Omental fat pad (tissue), 4 donors: ENCODE data around the gene UGT1A3. TPM values are rescaled to one million over a fixed set of nuclear protein-coding genes. Genes with fewer than 3 reads are reported as not detected.

Experiments
- ATAC-seq: fragments of 150-250 bp; one replicate; pipeline ENCODE4 v1.9.1; 2016; ENCODE audit warnings: mild to moderate bottlenecking, moderate library complexity; ENCODE audit not compliant: low FRiP score
- DNase-seq: peaks from one replicate; pipeline ENCODE4 v3.0.0-alpha.2; 2019; ENCODE audit warnings: low spot score
- total RNA-seq, 4 donors: library from RNA; depleted of rRNA; stranded (reverse); fragments of >200 nt; gene quantifications; one replicate each; pipeline ENCODE4 v1.1.0, GENCODE V29; 2016
- TF ChIP-seq, protein P1 (sequence below), 3 donors: fragments of 450-650 bp; IDR thresholded peaks; one replicate each; pipeline ENCODE4 v1.5.1; 2016 to 2017; ENCODE audit warnings: antibody characterized with exemption in 3 of 3, mild to moderate bottlenecking in 3 of 3, moderate library complexity in 2 of 3

The UGT1A3 gene
- total RNA-seq, 4 donors from 2014 or later: not detected

DNA sequence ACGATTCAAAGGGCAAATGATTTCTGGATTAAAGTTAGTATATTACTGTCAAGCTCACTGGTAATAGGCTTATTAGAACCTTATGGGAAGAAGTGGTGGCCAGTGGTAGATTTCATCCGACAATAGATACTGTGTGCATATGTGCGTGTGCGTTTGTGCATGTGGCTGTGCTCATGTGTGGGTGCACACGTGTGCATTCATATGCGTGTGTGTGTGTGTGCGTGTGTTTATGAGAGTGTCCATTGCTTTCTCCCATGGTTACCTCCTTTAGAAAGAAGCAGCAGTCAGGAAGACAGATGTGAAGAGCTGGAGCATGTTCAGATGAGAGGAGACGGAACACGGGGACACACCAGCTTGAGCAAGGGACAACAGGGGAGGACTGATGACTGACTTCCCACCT lies 40.4 kb downstream of the UGT1A3 start:
- TF ChIP-seq, protein P1, sequence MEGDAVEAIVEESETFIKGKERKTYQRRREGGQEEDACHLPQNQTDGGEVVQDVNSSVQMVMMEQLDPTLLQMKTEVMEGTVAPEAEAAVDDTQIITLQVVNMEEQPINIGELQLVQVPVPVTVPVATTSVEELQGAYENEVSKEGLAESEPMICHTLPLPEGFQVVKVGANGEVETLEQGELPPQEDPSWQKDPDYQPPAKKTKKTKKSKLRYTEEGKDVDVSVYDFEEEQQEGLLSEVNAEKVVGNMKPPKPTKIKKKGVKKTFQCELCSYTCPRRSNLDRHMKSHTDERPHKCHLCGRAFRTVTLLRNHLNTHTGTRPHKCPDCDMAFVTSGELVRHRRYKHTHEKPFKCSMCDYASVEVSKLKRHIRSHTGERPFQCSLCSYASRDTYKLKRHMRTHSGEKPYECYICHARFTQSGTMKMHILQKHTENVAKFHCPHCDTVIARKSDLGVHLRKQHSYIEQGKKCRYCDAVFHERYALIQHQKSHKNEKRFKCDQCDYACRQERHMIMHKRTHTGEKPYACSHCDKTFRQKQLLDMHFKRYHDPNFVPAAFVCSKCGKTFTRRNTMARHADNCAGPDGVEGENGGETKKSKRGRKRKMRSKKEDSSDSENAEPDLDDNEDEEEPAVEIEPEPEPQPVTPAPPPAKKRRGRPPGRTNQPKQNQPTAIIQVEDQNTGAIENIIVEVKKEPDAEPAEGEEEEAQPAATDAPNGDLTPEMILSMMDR (IDR thresholded peaks at IDR 0.05): no peak
- DNase-seq (no peak), ATAC-seq (no peak)

DNA sequence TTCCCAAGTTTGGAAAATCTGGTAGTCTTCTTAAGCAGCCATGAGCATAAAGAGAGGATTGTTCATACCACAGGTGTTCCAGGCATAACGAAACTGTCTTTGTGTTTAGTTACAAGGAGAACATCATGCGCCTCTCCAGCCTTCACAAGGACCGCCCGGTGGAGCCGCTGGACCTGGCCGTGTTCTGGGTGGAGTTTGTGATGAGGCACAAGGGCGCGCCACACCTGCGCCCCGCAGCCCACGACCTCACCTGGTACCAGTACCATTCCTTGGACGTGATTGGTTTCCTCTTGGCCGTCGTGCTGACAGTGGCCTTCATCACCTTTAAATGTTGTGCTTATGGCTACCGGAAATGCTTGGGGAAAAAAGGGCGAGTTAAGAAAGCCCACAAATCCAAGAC lies 43.3 kb downstream of the UGT1A3 start:
- TF ChIP-seq, protein P1 (IDR thresholded peaks at IDR 0.05): no peak
- DNase-seq (no peak), ATAC-seq (no peak)

DNA sequence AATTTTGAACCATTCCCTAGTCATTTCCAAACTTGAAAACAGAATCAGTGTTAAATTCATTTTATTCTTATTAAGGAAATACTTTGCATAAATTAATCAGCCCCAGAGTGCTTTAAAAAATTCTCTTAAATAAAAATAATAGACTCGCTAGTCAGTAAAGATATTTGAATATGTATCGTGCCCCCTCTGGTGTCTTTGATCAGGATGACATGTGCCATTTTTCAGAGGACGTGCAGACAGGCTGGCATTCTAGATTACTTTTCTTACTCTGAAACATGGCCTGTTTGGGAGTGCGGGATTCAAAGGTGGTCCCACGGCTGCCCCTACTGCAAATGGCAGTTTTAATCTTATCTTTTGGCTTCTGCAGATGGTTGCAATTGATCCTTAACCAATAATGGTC lies 43.7 kb downstream of the UGT1A3 start:
- no peak for DNase-seq
- TF ChIP-seq, protein P1 (IDR thresholded peaks at IDR 0.05): no peak
- no peak for ATAC-seq

DNA sequence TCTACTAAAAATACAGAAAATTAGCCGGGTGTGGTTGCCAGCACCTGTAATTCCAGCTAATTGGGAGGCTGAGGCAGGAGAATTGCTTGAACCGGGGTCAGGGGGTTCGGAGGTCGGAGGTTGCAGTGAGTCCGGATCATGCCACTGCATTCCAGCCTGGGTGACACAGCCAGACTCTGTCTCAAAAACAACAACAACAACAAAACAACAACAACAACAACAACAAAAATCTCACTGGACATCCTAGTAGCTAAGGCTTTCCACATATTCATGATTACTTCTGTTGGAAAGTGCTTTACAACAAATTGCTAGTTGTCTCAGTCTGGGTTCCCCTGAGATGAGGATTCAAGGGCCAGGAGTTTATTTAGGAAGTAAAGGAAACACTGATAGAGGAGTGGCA lies 45.0 kb downstream of the UGT1A3 start:
- ATAC-seq: no peak
- no peak for DNase-seq
- TF ChIP-seq, protein P1 (IDR thresholded peaks at IDR 0.05): no peak

DNA sequence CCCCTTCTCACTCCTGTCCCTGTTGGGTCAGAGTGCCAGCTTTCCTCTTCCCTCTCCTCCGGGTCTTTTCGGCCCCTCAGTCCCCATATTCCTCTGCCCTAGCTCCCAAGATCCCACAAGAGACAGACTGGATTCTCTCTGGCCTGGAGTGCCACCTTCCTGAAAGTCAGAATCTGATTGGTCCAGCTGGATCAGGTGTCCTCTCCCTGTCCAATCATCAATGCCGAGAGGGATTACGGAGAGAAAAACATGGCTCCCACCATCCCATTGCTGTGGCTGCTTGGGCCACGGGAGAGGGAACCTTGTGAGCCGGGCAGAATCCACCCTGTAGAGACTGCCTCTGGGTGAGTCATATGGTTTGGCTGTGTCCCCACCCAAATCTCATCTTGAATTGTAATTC lies 46.6 kb downstream of the UGT1A3 start:
- TF ChIP-seq, protein P1 (IDR thresholded peaks at IDR 0.05): no peak
- DNase-seq (no peak), ATAC-seq (no peak)

DNA sequence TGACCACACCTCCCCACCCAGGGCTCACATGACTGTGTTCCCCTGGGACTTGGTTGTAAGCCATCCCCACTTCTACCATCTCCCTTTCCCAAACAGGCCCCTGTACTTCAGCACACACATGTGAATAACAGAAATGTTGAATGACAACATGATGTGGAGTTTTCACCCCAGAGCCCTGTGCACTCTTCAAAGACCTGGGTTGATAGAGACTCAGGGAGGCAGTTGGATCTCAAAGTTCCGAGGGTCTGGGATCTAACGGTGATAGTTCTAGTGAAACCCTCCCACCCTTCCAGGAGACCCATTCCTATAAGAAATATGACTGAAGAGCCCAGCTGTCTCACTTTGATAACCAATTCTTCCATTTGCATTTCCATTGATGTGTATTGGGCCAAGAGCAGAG lies 49.2 kb downstream of the UGT1A3 start, which contains the start of gene MROH2A:
Gene MROH2A (plus strand): TSS at position 301 of the 400 bp plus-strand sequence. CDS start 1,029 bp downstream, outside the sequence.
- ATAC-seq (no peak), DNase-seq (no peak)
- TF ChIP-seq, protein P1 (IDR thresholded peaks at IDR 0.05): no peak

DNA sequence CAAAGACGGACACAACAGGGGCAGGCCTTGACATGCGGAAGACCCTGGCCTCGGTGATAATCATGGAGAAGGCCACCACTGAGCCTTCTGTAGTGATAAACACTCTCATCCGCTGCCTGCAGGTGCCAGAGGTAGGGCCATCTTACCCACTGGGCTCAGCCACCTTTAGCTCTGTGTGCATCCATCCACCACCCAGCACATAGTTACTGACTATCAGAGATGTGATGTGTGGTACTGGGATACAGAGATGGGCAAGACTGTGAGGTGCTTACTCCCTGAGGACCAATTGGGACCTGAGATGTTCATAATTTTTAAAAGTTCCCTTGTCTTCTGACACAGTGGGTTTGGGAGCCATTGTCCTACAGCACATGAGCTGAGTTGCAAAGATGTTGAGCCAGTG lies 50.9 kb downstream of the UGT1A3 start:
- no peak for ATAC-seq
- TF ChIP-seq, protein P1 (IDR thresholded peaks at IDR 0.05): no peak
- no peak for DNase-seq
